Neural cell (in vitro differentiated cells): ENCODE measurements around the gene ABCA12. TPM values are rescaled to one million over a fixed set of nuclear protein-coding genes. Genes with fewer than 3 reads are reported as not detected.

Source experiments
- H2AFZ ChIP-seq: fragments of 200-600, 300-800 bp; sonication (generic), shearing (Covaris generic); 2 replicates; pipeline ENCODE4 v1.6.0; 2014; ENCODE audit warnings: low read depth, mild to moderate bottlenecking, antibody characterized with exemption, low read length, moderate library complexity
- H3F3A ChIP-seq: fragments of 200-600 bp; shearing (Covaris generic); 2 replicates; pipeline ENCODE4 v1.6.1; 2016; ENCODE audit warnings: mild to moderate bottlenecking, moderate library complexity, mixed read lengths, antibody characterized with exemption, low read length; ENCODE audit not compliant: insufficient read depth, poor library complexity, severe bottlenecking
- H3K27ac ChIP-seq: fragments of 200-600, 300-800 bp; sonication (generic), shearing (Covaris generic); 2 replicates; pipeline ENCODE4 v1.5.1; 2014; ENCODE audit warnings: mild to moderate bottlenecking, low read length, moderate library complexity
- H3K27me3 ChIP-seq: fragments of 300-800, 200-600 bp; sonication (generic), shearing (Covaris generic); 2 replicates; pipeline ENCODE4 v1.6.0; 2014; ENCODE audit warnings: mild to moderate bottlenecking, low read depth, low read length, moderate library complexity; ENCODE audit not compliant: insufficient read depth
- H3K36me3 ChIP-seq: fragments of 300-800, 200-600 bp; sonication (generic), shearing (Covaris generic); 2 replicates; pipeline ENCODE4 v1.5.1; 2014; ENCODE audit warnings: mild to moderate bottlenecking, antibody characterized with exemption, low read length, moderate library complexity; ENCODE audit not compliant: insufficient read depth
- H3K4me2 ChIP-seq: fragments of 300-800, 200-600 bp; sonication (generic), shearing (Covaris generic); 2 replicates; pipeline ENCODE4 v1.6.0; 2014; ENCODE audit warnings: mild to moderate bottlenecking, low read length
- H3K4me3 ChIP-seq: fragments of 300-800, 200-600 bp; sonication (generic), shearing (Covaris generic); 2 replicates; pipeline ENCODE4 v1.5.1; 2014; ENCODE audit warnings: mild to moderate bottlenecking, low read length, moderate library complexity
- H3K79me2 ChIP-seq: fragments of 200-600 bp; shearing (Covaris generic); replicated peaks from 2 replicates; pipeline ENCODE4 v1.6.0; 2014; ENCODE audit warnings: mild to moderate bottlenecking, low read length, moderate library complexity; ENCODE audit not compliant: insufficient read depth
- H3K9ac ChIP-seq: fragments of 300-800, 200-600 bp; sonication (generic), shearing (Covaris generic); 2 replicates; pipeline ENCODE4 v1.6.1; 2016; ENCODE audit warnings: mild to moderate bottlenecking, low read length, mixed read lengths
- H3K9me2 ChIP-seq: fragments of 200-600 bp; shearing (Covaris generic); 2 replicates; pipeline ENCODE4 v1.6.1; 2016; ENCODE audit warnings: mild to moderate bottlenecking, low read length, mixed read lengths; ENCODE audit not compliant: insufficient read depth
- H3K9me3 ChIP-seq: fragments of 200-600, 300-800 bp; sonication (generic), shearing (Covaris generic); 2 replicates; pipeline ENCODE4 v1.6.1; 2016; ENCODE audit warnings: mild to moderate bottlenecking, mixed run types, low read length, moderate library complexity, mixed read lengths
- H4K20me1 ChIP-seq: fragments of 200-600 bp; shearing (Covaris generic); 2 replicates; pipeline ENCODE4 v1.6.1; 2016; ENCODE audit warnings: mild to moderate bottlenecking, mixed run types; ENCODE audit not compliant: insufficient read depth
- CTCF ChIP-seq: fragments of 450-650 bp; IDR thresholded peaks from 2 replicates; pipeline ENCODE4 v1.5.1; 2014; ENCODE audit warnings: antibody characterized with exemption, mild to moderate bottlenecking, moderate library complexity; ENCODE audit not compliant: poor library complexity, severe bottlenecking
- EP300 ChIP-seq: fragments of 450-650 bp; conservative IDR thresholded peaks from 2 replicates; pipeline ENCODE4 v1.6.1; 2014; ENCODE audit warnings: antibody characterized with exemption, mild to moderate bottlenecking, moderate library complexity; ENCODE audit not compliant: poor library complexity, severe bottlenecking
- EZH2 ChIP-seq: fragments of 200-600, 300-800 bp; shearing (Covaris generic), sonication (generic); IDR thresholded peaks from 2 replicates; pipeline ENCODE4 v1.6.1; 2014; ENCODE audit warnings: antibody characterized with exemption, low read length, borderline replicate concordance, mild to moderate bottlenecking; ENCODE audit not compliant: insufficient read depth, poor library complexity, severe bottlenecking
- MXI1 ChIP-seq: fragments of 450-650 bp; conservative IDR thresholded peaks from 2 replicates; pipeline ENCODE4 v1.6.1; 2014; ENCODE audit warnings: antibody characterized with exemption, mild to moderate bottlenecking; ENCODE audit not compliant: poor library complexity, severe bottlenecking
- POLR2AphosphoS5 ChIP-seq: IDR thresholded peaks from 2 replicates; pipeline ENCODE4 v1.6.1; 2012
- RAD21 ChIP-seq: fragments of 450-650 bp; conservative IDR thresholded peaks from 2 replicates; pipeline ENCODE4 v1.6.1; 2014; ENCODE audit warnings: antibody characterized with exemption, mild to moderate bottlenecking, moderate library complexity
- SMC3 ChIP-seq: fragments of 450-650 bp; conservative IDR thresholded peaks from 2 replicates; pipeline ENCODE4 v1.6.1; 2014; ENCODE audit warnings: antibody characterized with exemption, mild to moderate bottlenecking, moderate library complexity; ENCODE audit not compliant: poor library complexity
- TAF1 ChIP-seq: IDR thresholded peaks from 2 replicates; pipeline ENCODE4 v1.6.1; 2012; ENCODE audit warnings: low read depth
- polyA plus RNA-seq: library from polyadenylated mRNA; depleted of rRNA; stranded (reverse); fragments of >200 nt; gene quantifications from 2 replicates; pipeline ENCODE4 v1.2.3, GENCODE V29; 2014
- TF ChIP-seq, protein P1 (sequence below): IDR thresholded peaks from 2 replicates; pipeline ENCODE4 v1.6.1; 2012; ENCODE audit warnings: borderline replicate concordance

Gene ABCA12
- polyA plus RNA-seq, 1 donor from 2014 or later: not detected

- Histone ChIP-seq H3K27ac (no peak overlapping the region), H4K20me1 (no peaks in the 10 kb centered on the region), H3K4me2 (no peak overlapping the region), H3K36me3 (no peaks in the 10 kb centered on the region), H3K79me2 (no peaks in the 10 kb centered on the region), H3F3A (no peaks in the 10 kb centered on the region), H2AFZ (no peak overlapping the region), H3K9me3 (no peaks in the 10 kb centered on the region), H3K9me2 (no peaks in the 10 kb centered on the region), H3K4me3 (no peak overlapping the region), H3K27me3 (no peaks in the 10 kb centered on the region), H3K9ac (no peak overlapping the region)
- TF ChIP-seq MXI1: no peak
- TF ChIP-seq CTCF: no peak
- TF ChIP-seq, protein P1, sequence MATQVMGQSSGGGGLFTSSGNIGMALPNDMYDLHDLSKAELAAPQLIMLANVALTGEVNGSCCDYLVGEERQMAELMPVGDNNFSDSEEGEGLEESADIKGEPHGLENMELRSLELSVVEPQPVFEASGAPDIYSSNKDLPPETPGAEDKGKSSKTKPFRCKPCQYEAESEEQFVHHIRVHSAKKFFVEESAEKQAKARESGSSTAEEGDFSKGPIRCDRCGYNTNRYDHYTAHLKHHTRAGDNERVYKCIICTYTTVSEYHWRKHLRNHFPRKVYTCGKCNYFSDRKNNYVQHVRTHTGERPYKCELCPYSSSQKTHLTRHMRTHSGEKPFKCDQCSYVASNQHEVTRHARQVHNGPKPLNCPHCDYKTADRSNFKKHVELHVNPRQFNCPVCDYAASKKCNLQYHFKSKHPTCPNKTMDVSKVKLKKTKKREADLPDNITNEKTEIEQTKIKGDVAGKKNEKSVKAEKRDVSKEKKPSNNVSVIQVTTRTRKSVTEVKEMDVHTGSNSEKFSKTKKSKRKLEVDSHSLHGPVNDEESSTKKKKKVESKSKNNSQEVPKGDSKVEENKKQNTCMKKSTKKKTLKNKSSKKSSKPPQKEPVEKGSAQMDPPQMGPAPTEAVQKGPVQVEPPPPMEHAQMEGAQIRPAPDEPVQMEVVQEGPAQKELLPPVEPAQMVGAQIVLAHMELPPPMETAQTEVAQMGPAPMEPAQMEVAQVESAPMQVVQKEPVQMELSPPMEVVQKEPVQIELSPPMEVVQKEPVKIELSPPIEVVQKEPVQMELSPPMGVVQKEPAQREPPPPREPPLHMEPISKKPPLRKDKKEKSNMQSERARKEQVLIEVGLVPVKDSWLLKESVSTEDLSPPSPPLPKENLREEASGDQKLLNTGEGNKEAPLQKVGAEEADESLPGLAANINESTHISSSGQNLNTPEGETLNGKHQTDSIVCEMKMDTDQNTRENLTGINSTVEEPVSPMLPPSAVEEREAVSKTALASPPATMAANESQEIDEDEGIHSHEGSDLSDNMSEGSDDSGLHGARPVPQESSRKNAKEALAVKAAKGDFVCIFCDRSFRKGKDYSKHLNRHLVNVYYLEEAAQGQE: no peak
- TF ChIP-seq RAD21: no peak
- TF ChIP-seq SMC3: no peak
- no peak for TF ChIP-seq EZH2
- TF ChIP-seq EP300: no peak
- TF ChIP-seq TAF1: no peak
- no peak for TF ChIP-seq POLR2AphosphoS5
Measured at GRCh38 chr2:215027779-215028178, 110.6 kb downstream of the ABCA12 start.

- Histone ChIP-seq H3K4me2 (no peak overlapping the region), H3K9ac (no peak overlapping the region), H4K20me1 (no peaks in the 10 kb centered on the region), H3K27me3 (no peaks in the 10 kb centered on the region), H3K9me2 (no peaks in the 10 kb centered on the region), H2AFZ (no peak overlapping the region), H3K4me3 (no peak overlapping the region), H3K79me2 (no peaks in the 10 kb centered on the region), H3K9me3 (no peaks in the 10 kb centered on the region), H3K27ac (no peak overlapping the region), H3F3A (no peaks in the 10 kb centered on the region), H3K36me3 (no peaks in the 10 kb centered on the region)
- TF ChIP-seq MXI1 (no peak), SMC3 (no peak), EP300 (no peak), TAF1 (no peak), POLR2AphosphoS5 (no peak), EZH2 (no peak)
Measured at GRCh38 chr2:215022910-215023309, 115.5 kb downstream of the ABCA12 start.

- no peak overlapping the region for H3K9ac ChIP-seq
- TF ChIP-seq POLR2AphosphoS5 (no peak), EZH2 (no peak), SMC3 (no peak), TAF1 (no peak), CTCF (no peak), RAD21 (no peak), MXI1 (no peak), EP300 (no peak)
- TF ChIP-seq, protein P1: no peak
- no peaks in the 10 kb centered on the region for H3K27me3 ChIP-seq
- no peaks in the 10 kb centered on the region for H3K9me2 ChIP-seq
- H2AFZ ChIP-seq: no peak overlapping the region
- no peaks in the 10 kb centered on the region for H3K36me3 ChIP-seq
- no peak overlapping the region for H3K4me3 ChIP-seq
- no peaks in the 10 kb centered on the region for H3K79me2 ChIP-seq
- H3K4me2 ChIP-seq: no peak overlapping the region
- H3K27ac ChIP-seq: no peak overlapping the region
- no peaks in the 10 kb centered on the region for H3K9me3 ChIP-seq
- no peaks in the 10 kb centered on the region for H3F3A ChIP-seq
- H4K20me1 ChIP-seq: no peaks in the 10 kb centered on the region
Measured at GRCh38 chr2:215022418-215022817, 116.0 kb downstream of the ABCA12 start.
